ENCODE results near the gene IGSF3. TPM values are rescaled to one million over a fixed set of nuclear protein-coding genes. Genes with fewer than 3 reads are reported as not detected.

The IGSF3 gene
- total and polyA plus RNA-seq, 10 of the 15 experiments (the other 5 are each of a cell fraction or from before 2014, with no cell fraction given), result 1.4 to 18.0 (median 9.6) TPM

DNA sequence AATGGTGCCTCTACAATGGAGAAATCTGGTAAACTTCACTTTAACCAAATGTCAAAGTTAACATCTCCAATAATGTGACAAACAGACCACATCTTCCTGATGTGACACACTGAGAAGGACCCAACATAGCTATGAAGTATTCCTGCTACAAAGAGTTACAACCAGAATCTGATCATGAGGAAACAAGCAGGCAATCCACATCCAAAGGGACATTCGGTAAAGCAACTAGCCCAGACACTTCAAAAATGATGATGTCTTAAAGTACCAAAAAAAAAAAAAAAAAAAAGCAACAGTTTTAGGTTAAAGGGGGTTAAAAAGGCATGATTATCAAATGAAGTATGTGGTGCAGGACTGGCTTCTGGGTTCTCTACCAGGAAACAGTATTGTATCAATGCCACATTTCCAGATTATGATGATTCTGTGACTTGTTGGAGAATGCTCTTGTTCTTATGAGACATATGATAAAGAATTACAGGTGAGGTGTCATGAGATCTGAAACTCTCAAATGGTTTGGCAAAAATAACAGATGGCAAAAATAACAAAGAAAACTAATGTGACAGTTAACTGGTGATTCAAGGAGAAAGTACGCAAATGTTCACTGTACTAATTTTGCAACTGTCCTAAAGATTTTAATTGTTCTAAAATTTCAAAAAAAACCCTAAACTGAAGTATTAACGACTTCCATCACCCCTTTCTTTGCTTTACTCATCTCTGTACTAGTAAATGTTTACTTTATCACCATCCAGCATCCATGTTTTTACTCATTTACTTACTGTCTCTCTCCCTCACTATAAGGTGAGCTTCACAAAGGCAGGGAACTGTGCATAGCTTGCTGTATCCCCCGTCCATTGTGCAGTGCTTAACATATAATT lies 99.5 kb downstream of the IGSF3 start (continued):
- TF ChIP-seq, protein P1, sequence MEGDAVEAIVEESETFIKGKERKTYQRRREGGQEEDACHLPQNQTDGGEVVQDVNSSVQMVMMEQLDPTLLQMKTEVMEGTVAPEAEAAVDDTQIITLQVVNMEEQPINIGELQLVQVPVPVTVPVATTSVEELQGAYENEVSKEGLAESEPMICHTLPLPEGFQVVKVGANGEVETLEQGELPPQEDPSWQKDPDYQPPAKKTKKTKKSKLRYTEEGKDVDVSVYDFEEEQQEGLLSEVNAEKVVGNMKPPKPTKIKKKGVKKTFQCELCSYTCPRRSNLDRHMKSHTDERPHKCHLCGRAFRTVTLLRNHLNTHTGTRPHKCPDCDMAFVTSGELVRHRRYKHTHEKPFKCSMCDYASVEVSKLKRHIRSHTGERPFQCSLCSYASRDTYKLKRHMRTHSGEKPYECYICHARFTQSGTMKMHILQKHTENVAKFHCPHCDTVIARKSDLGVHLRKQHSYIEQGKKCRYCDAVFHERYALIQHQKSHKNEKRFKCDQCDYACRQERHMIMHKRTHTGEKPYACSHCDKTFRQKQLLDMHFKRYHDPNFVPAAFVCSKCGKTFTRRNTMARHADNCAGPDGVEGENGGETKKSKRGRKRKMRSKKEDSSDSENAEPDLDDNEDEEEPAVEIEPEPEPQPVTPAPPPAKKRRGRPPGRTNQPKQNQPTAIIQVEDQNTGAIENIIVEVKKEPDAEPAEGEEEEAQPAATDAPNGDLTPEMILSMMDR (IDR thresholded peaks at IDR 0.05 in 2 of 3, conservative IDR thresholded peaks at IDR 0.05 in 1 of 3; ENCODE audit: control insufficient read depth in 2 of 3, extremely low read depth in 1 of 3, insufficient read depth in 1 of 3, low read depth in 3 of 3, low read length in 3 of 3), result no peak
- TF ChIP-seq ESRRA (IDR thresholded peaks at IDR 0.05; ENCODE audit: low read length), result no peak
- TF ChIP-seq, protein P2, sequence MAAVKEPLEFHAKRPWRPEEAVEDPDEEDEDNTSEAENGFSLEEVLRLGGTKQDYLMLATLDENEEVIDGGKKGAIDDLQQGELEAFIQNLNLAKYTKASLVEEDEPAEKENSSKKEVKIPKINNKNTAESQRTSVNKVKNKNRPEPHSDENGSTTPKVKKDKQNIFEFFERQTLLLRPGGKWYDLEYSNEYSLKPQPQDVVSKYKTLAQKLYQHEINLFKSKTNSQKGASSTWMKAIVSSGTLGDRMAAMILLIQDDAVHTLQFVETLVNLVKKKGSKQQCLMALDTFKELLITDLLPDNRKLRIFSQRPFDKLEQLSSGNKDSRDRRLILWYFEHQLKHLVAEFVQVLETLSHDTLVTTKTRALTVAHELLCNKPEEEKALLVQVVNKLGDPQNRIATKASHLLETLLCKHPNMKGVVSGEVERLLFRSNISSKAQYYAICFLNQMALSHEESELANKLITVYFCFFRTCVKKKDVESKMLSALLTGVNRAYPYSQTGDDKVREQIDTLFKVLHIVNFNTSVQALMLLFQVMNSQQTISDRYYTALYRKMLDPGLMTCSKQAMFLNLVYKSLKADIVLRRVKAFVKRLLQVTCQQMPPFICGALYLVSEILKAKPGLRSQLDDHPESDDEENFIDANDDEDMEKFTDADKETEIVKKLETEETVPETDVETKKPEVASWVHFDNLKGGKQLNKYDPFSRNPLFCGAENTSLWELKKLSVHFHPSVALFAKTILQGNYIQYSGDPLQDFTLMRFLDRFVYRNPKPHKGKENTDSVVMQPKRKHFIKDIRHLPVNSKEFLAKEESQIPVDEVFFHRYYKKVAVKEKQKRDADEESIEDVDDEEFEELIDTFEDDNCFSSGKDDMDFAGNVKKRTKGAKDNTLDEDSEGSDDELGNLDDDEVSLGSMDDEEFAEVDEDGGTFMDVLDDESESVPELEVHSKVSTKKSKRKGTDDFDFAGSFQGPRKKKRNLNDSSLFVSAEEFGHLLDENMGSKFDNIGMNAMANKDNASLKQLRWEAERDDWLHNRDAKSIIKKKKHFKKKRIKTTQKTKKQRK (IDR thresholded peaks at IDR 0.05; ENCODE audit: low read depth, low read length), result no peak
- no peak for TF ChIP-seq EGR1 (IDR thresholded peaks at IDR 0.05; ENCODE audit: borderline replicate concordance in 1 of 2, low read depth in 2 of 2, low read length in 2 of 2)
- 0 out of 2 replicates have a peak, but pooled peaks have one; percentile 52 for TF ChIP-seq BCL11A (IDR thresholded peaks at IDR 0.05; ENCODE audit: low read depth, low read length)
- TF ChIP-seq HDAC6 (IDR thresholded peaks at IDR 0.05; ENCODE audit: unreplicated experiment), result no peak
- no peak for TF ChIP-seq ZNF274 (IDR thresholded peaks at IDR 0.05; ENCODE audit: insufficient read depth, insufficient read length)
- no peak; the same call in 1 of the 2 replicates for TF ChIP-seq TAF1 (IDR thresholded peaks at IDR 0.05; ENCODE audit: borderline replicate concordance, low read depth, low read length)
- peak; percentile 90 for TF ChIP-seq FOXM1 (IDR thresholded peaks at IDR 0.05; ENCODE audit: low read depth, low read length)
- TF ChIP-seq ZNF384 (IDR thresholded peaks at IDR 0.05; ENCODE audit: borderline replicate concordance, low read depth, low read length), result no peak
- TF ChIP-seq ETV6 (conservative IDR thresholded peaks at IDR 0.05 in 1 of 2, IDR thresholded peaks at IDR 0.05 in 1 of 2; ENCODE audit: borderline replicate concordance in 1 of 2, low read depth in 1 of 2), result peak in 1 of 2 experiments; percentile 41; a peak in 1 of 4 replicates
- no peak for TF ChIP-seq SMAD5 (IDR thresholded peaks at IDR 0.05; ENCODE audit: low read depth)
- TF ChIP-seq, protein P3, sequence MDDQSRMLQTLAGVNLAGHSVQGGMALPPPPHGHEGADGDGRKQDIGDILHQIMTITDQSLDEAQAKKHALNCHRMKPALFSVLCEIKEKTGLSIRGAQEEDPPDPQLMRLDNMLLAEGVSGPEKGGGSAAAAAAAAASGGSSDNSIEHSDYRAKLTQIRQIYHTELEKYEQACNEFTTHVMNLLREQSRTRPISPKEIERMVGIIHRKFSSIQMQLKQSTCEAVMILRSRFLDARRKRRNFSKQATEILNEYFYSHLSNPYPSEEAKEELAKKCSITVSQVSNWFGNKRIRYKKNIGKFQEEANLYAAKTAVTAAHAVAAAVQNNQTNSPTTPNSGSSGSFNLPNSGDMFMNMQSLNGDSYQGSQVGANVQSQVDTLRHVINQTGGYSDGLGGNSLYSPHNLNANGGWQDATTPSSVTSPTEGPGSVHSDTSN (IDR thresholded peaks at IDR 0.05; ENCODE audit: insufficient replicate concordance, low read depth, low read length), result no peak
- peak; percentile 38; the same call in 1 of the 2 replicates for TF ChIP-seq RAD51 (IDR thresholded peaks at IDR 0.05)
- no peak for TF ChIP-seq WRNIP1 (IDR thresholded peaks at IDR 0.05; ENCODE audit: borderline replicate concordance, low read depth, low read length)
- TF ChIP-seq JUND (IDR thresholded peaks at IDR 0.05; ENCODE audit: low read depth, low read length), result peak; percentile 63; the same call in 1 of the 2 replicates
